Colonic mucosa (tissue), 4 donors: Measurements from ENCODE around the gene TPCN1. TPM values are rescaled to one million over a fixed set of nuclear protein-coding genes. Genes with fewer than 3 reads are reported as not detected.

Experiments used
- DNase-seq: peaks from one replicate; pipeline ENCODE4 v3.0.0-alpha.2; 2020
- H3K27ac ChIP-seq: fragments of 200-600 bp; one replicate; pipeline ENCODE4 v1.8.0; 2021
- H3K27me3 ChIP-seq: fragments of 200-600 bp; one replicate; pipeline ENCODE4 v1.8.0; 2021
- H3K36me3 ChIP-seq: fragments of 200-600 bp; one replicate; pipeline ENCODE4 v1.8.0; 2021
- H3K4me1 ChIP-seq: fragments of 200-600 bp; one replicate; pipeline ENCODE4 v1.8.0; 2021; ENCODE audit warnings: mild to moderate bottlenecking
- H3K4me3 ChIP-seq: fragments of 200-600 bp; one replicate; pipeline ENCODE4 v1.8.0; 2021
- H3K9ac ChIP-seq, 2 donors: one replicate each; pipeline ENCODE4 v1.7.0; 2013; ENCODE audit warnings: control low read depth in 2 of 2, low read depth in 2 of 2, low read length in 2 of 2
- H3K9me3 ChIP-seq: fragments of 200-600 bp; one replicate; pipeline ENCODE4 v1.8.0; 2021
- intact Hi-C: fragments of 100-400 bp; cut with DNase I; formaldehyde crosslinking; loops from one replicate; pipeline ENCODE4 v1.14.1; 2022
- total RNA-seq, 2 donors: library from RNA; stranded (reverse); fragmentation: NEBNext Ultra II Directional in 1 of 2; extraction: Animal tissue kit (Norgen Biotek cat#: 25700) in 1 of 2; gene quantifications; one replicate each; pipeline ENCODE4 v1.2.1, GENCODE V29; 2021
- TF ChIP-seq, protein P1 (sequence below): fragments of 200-600 bp; IDR thresholded peaks from one replicate; pipeline ENCODE4 v1.8.0; 2022; ENCODE audit warnings: antibody characterized with exemption, mild to moderate bottlenecking
- donor health status: healthy.
- donor health status: DM: no; HTN: no; CAD: no.
- donor health status: DM: no; HTN: no; CAD: no.

TPCN1 gene
- total RNA-seq, 2 donors from 2014 or later: 55.5 to 85.6 TPM

- no peak overlapping the region for H3K4me3 ChIP-seq
- intact Hi-C loops: no loop called here
- H3K9me3 ChIP-seq: no peaks in the 10 kb centered on the region
- peaks cover 5% of the 10 kb centered on the region for H3K36me3 ChIP-seq
- TF ChIP-seq, protein P1, sequence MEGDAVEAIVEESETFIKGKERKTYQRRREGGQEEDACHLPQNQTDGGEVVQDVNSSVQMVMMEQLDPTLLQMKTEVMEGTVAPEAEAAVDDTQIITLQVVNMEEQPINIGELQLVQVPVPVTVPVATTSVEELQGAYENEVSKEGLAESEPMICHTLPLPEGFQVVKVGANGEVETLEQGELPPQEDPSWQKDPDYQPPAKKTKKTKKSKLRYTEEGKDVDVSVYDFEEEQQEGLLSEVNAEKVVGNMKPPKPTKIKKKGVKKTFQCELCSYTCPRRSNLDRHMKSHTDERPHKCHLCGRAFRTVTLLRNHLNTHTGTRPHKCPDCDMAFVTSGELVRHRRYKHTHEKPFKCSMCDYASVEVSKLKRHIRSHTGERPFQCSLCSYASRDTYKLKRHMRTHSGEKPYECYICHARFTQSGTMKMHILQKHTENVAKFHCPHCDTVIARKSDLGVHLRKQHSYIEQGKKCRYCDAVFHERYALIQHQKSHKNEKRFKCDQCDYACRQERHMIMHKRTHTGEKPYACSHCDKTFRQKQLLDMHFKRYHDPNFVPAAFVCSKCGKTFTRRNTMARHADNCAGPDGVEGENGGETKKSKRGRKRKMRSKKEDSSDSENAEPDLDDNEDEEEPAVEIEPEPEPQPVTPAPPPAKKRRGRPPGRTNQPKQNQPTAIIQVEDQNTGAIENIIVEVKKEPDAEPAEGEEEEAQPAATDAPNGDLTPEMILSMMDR: no peak
- no peak overlapping the region for H3K27ac ChIP-seq
- DNase-seq: no peak
- H3K4me1 ChIP-seq: peaks cover 12% of the 10 kb centered on the region
- no peak overlapping the region for H3K9ac ChIP-seq
- no peaks in the 10 kb centered on the region for H3K27me3 ChIP-seq
Observed at GRCh38 chr12:113227686-113228391, 6.6 kb downstream of the TPCN1 start.

DNA sequence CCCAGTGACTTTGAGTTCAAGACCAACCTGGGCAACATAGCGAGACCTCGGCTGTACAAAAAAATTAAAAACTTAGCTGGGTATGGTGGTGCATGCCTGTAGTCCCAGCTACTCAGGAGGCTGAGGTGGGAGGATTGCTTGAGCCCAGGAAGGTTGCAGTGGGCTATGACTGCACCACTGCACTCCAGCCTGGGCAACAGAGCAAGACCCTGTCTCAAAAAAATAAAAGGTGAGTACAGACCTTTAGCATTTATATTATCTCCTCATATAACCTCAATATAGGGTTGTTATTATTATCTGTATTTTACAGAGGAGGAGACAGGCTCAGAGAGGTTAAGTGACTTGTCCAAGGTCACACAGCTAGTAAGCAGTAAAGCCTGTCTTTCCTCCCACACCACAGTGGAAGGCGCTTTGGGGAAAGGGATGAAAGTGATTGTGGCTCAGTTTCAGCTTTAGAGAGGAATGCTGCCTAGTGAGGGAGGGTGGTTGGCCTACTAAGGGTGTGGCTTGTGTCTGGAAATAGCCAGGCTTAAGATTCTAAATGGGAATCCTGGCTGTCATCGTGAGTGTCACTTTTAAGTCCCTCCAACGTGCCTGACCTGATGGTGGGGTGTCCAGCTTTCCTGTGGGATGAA, 7.2 kb downstream of the TPCN1 start:
- intact Hi-C loops: no loop called here
- H3K4me3 ChIP-seq: no peak overlapping the region
- peak overlapping the region; percentile 6 for H3K27ac ChIP-seq

DNA sequence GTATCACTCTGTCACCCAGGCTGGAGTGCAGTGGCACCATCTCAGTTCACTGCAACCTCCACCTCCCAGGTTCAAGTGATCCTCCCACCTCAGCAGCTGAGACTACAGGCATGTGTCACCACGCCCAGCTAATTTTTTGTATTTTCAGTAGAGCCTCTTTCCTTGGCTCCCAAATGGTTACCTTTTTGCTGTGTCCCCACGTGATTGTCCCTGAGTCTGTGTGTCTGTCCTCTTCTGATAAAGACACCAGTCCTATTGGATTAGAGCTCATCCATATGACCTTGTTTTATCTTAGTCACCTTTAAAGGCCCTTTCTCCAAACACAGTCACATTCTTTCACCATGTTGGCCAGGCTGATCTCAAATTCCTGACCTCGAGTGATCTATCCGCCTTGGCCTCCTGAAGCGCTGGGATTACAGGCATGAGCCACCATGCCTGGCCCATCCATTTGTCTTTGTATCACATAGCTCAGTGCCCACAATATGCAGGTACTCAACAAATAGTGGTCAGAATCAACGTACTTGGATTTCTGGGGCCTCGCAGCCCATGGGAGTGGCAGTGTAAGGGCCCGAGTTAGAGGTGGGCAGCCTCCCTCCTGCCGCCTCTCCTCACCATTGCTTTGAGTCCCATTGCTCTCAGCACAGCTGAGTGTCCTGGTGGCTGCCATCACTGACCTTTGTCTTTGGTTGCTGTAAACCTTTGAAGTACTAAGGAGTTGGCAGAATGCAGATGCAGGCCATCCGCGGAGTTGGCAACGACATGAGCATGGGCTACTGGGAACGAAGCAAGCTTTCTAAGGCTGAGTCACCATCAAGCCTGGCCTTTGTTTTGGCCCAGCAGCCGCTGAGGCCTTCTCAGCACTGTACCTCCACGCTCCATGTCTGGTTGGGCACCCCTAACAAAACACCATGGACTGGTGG, 9.3 kb downstream of the TPCN1 start:
- Histone ChIP-seq H3K4me3 (no peak overlapping the region), H3K36me3 (peaks cover 5% of the 10 kb centered on the region), H3K27me3 (no peaks in the 10 kb centered on the region), H3K9me3 (no peaks in the 10 kb centered on the region), H3K4me1 (peaks cover 5% of the 10 kb centered on the region), H3K9ac (no peak overlapping the region), H3K27ac (no peak overlapping the region)
- intact Hi-C loops: no loop called here
- DNase-seq: no peak
- TF ChIP-seq, protein P1: no peak

More for the DNA sequence above, 7.2 kb downstream of the TPCN1 start:
- peaks cover 12% of the 10 kb centered on the region for H3K4me1 ChIP-seq
- peaks cover 5% of the 10 kb centered on the region for H3K36me3 ChIP-seq
- no peaks in the 10 kb centered on the region for H3K27me3 ChIP-seq
- H3K9ac ChIP-seq: peak overlapping the region in 1 of 2 donors; percentile 6
- H3K9me3 ChIP-seq: no peaks in the 10 kb centered on the region
- no peak for DNase-seq
- TF ChIP-seq, protein P1: no peak

DNA sequence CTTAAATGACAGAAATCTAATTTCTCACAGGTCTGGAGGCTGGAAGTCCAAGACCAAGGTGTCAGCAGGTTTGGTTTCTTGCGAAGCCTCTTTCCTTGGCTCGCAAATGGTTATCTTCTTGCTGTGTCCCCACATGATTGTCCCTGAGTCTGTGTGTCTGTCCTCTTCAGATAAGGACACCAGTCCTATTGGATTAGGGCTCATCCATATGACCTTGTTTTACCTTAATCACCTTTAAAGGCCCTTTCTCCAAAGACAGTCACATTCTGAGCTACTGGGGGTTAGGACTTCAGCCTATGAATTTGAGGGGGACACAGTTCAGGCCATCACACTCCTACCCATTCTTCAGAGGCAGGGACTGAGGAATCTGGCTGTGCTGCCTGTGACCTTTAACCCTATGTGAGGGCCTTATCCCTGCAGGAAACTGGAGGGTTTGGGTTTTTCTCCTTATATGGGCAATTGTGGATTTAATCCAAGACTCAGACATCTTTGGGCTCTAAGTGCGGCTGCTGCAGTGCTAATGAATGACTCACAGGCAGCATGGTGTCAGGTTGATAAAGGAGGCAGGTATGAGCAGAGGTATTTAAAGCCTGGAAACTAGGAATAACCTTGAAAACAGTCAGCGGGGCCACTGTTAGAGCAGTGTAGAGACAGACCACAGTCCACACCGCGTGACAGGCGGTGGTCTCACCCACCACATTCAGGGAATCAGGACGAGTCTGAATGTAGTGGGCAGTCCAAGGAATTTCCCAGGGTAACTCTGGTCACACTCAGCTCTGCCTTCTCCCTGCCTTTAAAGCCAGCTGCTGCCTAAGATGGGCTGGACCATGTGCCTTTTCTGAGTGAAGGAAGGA, 10.2 kb downstream of the TPCN1 start:
- Histone ChIP-seq H3K9ac (no peak overlapping the region), H3K36me3 (peaks cover 5% of the 10 kb centered on the region), H3K27me3 (no peaks in the 10 kb centered on the region), H3K9me3 (no peaks in the 10 kb centered on the region), H3K4me1 (peaks cover 5% of the 10 kb centered on the region), H3K27ac (no peak overlapping the region), H3K4me3 (no peak overlapping the region)
- TF ChIP-seq, protein P1: no peak
- DNase-seq: no peak
- intact Hi-C loops: no loop called here
